ENCODE measurements around the gene RPS18.

Gene RPS18

GRCh38 chr6:33292996-33293682, 21.3 kb downstream of the RPS18 start:
- no peak for DNase-seq

GRCh38 chr6:33294086-33294823, 22.4 kb downstream of the RPS18 start:
- no peak for DNase-seq

DNA sequence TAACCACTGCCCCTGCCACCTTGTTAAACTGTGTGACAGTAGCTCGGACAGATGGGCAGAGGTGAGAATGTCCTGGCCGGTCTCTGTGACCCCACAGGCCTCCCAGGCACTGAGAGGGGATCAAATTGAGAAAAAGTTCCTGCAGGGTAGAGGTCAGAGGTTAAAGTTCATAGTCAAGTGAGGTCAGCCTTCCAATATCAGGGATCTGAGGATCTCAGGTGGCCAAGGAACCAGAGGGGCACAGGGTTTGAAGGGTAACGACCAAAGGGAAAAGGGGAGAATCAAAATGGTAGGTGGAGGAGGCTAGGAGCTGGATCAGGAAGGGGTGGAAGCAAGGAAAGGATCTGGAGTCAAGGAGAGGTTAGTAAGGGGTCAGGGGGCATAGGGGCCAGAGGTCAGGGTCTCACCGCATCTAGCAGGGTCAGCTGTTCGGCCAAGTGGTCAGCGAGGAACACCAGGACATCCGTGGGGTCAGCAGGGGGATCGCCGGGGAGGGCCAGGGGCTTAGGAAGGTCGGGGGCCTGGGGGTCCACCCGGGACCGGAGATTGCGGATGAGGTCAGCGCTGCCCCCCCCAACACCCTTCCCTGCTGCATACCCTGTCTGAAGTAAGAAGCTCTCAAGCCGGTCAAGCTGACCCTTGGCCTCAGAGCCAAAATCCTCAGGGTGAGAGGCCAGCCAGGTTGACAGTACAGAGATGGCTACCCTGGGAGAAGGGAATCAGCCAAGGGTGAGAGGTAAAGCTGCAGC, 23.9 kb downstream of the RPS18 start:
- DNase-seq, result no peak

DNA sequence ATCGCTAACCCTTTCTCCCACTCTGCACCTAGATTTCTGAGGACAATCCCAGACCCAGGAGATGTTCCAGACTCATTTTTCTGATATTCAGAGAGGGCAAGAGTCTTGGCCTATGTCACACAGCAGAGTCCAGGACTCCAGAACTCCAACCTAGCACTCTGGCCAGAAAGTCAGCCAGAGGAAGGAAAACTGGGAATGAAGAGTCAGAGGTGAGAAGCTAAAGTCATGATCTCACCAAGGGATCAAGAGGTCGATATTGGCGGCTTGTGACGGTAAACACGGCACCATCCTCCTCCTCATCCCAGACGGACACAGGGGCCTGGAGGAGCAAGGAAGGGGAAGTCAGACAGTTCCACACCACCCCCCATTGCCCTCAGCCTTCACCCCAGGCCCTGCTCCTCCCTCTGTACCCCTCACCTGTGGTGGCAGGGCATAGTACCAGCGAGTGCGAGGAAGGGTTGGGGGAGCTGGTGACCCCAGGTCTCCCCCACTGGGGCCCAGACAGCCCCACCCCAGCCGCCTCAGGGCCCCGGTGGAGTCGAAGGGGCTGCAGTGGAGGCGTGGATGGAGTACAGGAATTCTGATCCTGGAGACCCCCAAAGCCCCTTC, 25.0 kb downstream of the RPS18 start:
- no peak for DNase-seq

- DNase-seq, result no peak
These were observed 25.6 kb downstream of the RPS18 start for GRCh38 chr6:33297406-33297955.

DNA sequence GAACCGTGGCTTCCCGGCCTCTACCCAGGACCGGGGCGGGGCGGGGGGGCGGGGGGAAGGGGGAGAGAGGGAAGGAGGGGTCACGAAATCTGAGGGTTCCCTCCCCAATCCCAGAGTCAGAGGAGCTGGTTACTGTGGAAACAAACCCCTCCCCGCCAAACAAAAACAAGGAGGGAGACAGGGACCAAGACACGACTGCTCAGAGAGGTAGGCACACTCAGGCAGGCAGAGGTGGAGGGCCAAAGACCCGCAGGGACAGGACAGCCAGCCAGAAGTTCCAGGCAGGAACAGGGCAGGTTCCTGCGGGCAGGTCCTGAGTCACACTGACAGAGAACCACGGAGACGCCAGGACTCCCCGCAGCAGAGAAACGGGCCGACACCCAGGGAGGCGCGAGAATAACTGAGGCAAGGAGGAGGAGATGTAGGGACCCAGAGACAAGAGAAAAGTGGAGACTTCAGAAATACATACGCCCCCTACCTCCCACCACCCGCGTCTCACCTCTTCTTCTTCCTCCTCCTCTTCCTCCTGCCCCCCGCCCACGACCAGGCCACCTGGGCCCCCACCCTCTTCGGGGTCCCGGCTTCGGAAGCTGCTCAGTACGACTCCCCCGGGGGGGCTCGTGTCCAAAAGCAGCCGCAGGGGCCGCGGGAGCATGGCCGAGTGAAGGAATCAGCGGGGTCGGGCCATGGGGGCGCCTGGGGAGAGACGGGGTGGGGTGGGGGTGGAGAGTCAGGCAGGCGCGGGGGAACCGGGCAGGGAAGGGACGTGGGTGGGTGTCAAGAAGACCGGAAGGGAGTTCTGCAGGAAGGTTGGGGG, 26.3 kb downstream of the RPS18 start:
- peak; percentile 89 for DNase-seq

DNA sequence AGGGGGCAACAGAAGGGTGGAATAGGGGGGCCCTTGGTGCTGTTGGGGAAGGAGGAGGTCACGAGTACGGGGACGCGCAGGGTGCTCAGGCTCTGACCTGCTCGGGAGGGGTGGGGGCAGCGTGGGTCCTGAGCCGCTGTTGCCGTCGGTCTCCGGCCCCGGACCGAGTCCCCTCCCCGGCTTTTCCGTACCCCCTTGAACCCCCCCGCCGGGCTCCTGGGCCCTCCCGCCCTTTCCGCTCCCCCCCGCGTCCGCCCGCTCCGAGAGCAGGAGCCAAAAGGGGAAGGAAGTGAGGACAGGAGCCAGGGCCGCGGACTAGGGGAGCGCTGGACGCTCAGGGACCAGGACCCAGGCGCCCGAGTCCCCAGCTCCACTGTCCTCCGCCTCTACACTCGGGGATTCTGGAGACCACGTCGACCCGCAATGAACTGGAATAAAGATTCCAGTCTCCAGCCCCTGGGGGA, 26.9 kb downstream of the RPS18 start, which contains the start of gene RGL2:
TSS of gene RGL2 (minus strand) at position 170 of the 464 bp plus-strand sequence. CDS start 332 bp downstream, outside the sequence.
- DNase-seq, result peak; percentile 79

DNA sequence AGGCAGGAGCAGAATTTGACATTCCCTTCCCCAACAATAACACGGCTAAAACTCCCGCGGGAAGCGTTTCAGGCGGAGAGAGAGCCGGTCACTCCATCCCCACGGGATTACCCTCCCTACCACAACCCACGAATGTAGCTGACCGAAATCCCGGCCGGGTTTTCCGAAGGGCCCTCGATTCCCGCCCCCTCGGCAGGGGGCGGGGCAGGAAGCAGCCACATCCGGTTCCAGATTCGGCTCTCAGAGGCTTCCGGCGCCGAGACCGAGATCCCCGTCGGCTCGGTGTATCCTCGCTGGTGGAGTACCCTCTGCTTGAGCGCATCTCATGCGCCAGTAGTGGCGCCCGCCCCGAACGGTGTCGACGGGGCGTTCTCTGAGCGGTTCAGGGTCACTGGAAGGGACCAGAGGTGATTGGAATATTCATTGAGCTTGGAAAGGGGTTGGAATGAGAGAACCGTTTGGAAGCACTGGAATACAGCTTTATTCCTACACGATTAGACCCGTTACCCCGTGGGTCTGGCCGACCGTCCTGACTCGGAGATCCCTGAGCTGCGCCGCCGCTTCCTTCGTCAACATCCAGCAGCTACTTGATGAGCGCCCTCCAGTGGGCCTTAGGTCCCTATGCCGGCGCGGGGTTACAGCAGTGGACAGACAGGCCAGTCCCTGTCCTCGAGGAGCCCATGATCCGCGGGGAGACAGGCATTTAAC, 27.5 kb downstream of the RPS18 start:
- DNase-seq, result peak; percentile 93

DNA sequence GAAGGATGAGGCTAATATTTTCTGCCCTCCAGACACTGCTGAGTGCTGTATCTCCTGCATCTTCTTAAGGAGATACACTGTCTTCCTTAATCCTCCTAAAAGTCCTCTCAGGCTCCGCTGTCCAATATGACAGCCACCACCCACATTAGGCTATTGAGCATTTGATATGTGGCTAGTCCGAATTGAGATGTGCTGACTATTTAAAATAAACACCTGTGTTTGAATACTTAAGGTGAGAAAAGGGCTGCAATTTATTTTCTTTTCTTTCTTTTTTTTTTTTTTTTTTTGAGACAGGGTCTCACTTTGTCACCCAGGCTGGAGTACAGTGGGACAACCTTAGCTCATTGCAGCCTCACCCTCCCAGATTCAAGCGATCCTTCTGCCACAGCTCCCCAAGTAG, 30.0 kb downstream of the RPS18 start:
- no peak for DNase-seq

DNA sequence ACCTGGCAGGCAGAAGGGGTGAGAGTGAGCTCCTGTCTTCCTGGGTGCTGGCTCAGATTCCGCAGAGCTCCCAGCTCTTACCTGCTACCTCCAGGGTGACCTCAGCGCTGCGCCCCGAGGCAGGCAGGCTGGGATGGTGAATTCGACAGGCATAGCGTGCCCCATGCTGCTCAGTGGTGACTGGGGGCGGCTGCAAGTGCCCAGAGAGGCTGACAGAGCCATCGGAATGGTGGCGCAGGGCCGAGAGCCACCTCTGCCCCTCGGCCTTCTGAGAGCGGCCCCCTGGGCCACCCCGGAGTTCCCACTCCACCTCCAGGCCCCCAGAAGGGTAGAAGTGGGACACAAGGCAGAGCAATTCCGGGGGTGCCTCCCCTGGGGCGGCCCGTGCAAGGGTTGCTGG, 32.3 kb downstream of the RPS18 start:
- DNase-seq, result no peak

GRCh38 chr6:33305052-33305451, 33.2 kb downstream of the RPS18 start:
- DNase-seq, result no peak

GRCh38 chr6:33306356-33306755, 34.5 kb downstream of the RPS18 start:
- DNase-seq, result no peak

DNA sequence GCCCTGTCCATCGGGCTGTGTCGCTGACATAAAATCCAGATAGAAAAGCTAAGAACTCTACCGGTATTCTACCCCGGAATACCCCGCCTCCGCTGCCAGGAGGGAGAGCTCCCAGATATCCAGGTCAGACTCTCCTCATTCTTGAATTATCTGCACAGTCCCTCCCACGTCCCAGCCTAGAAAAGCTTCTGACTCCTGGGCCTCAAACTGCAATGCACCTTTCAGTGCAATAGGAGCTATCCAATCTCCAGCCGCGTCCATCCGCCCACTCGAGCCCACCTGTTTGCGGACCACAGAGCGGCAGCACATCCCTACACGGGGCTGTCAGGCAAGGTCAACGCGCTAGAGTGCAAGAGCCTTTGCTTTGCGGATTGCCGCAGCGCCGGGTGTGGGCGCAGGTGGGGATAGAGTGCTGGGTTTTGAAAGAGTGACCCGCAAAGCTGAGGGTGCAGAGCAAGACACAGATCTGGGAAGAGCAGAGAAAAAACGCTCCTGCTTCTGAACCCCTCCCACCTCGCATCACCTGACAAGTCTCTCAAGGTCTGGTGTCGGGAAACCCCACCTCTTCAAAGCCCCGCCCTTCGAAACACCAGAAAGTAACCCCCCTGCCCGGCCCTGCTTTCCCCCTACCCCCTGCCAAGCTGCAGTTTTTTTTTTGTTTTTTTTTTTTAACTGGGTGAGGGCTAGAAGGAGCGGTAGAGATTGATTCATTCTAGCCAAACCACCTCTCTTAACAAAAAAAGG, 40.7 kb downstream of the RPS18 start:
- peak; percentile 95 for DNase-seq

DNA sequence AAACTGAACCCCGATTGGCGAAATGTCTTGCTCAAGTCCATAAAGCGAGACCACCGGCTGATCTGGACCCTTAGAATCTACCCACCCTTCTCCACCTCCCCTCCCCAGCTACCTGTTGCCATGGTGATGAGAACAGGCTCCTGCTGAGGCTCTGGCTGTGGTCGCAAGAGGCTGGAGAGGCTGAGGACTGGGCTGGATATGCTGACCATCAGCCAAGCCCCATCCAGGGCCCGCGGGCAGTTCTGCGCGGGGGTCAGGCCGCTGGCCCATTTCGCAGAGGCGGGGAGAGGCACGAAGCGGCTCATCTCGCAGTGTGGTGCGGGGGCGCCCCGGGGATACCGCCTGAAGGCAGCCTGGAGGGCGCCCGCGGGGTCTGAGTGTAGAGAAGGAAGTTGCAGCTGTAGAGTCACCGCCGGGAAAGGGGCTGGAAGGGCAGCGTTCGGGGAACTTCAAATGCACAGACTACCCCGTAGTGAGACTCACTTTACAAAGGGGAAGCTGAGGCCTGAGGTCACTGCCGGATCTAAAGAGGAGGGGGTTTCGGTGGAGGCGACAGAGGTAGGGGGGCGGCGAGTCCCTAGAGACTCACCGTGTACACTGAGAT, 41.3 kb downstream of the RPS18 start:
- peak; percentile 61 for DNase-seq

- peak; percentile 95 for DNase-seq
These were observed 42.0 kb downstream of the RPS18 start, which contains the start of gene TAPBP for GRCh38 chr6:33313709-33314514. TAPBP (minus strand) TSS chr6:33314078; CDS start chr6:33314041, 37 bp downstream.

DNA sequence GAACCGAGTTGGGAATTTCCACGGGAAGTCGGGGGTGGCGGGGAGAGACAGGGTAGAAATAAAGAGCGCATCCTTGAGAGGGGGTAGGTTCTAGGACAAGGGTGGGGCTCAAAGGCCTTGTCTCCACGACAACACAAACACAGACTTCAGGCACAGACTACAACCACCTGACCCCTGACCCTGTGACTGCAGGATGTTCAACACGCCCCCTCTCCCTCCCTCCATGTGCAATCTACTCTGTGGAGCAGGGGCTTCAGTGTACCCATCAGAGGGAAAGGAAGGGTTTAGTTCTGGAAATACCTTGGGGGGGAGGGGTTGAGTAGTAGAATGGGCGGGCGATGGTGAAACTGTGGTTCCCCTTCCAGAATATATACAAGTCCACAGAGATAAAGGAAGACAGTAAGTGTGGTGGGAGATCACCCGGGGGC, 42.7 kb downstream of the RPS18 start:
- DNase-seq, result peak; percentile 93

GRCh38 chr6:33314943-33315792, 43.3 kb downstream of the RPS18 start:
- DNase-seq, result peak; percentile 63
